ENCODE results near the gene ZHX3.

GRCh38 chr20:41139227-41140093 is 178.1 kb downstream of the ZHX3 start:
- TF ChIP-seq POLR2A (IDR thresholded peaks at IDR 0.05) (no peak), CTCF (IDR thresholded peaks at IDR 0.05) (no peak), POLR2AphosphoS5 (IDR thresholded peaks at IDR 0.05) (no peak)
